GM18507 (cell line): ENCODE data around the gene EPHA1.

ENCODE experiments used
- DNase-seq: peaks from one replicate; pipeline ENCODE4 v3.0.0; 2011; ENCODE audit warnings: low read depth; ENCODE audit not compliant: insufficient read length; ENCODE audit errors: extremely low spot score
- FAIRE-seq: peaks from 2 replicates; lab custom pipeline; 2011; peaks lifted over from hg19 to GRCh38; lab: Jason Lieb, UNC

Gene EPHA1

GRCh38 chr7:143408686-143409561 lies at the start of gene EPHA1:
Gene EPHA1 (minus strand): TSS chr7:143408856. CDS start chr7:143408805, 51 bp downstream.
- FAIRE-seq: no peak
- DNase-seq: peak; percentile 32

- DNase-seq: no peak
- FAIRE-seq: no peak
These were observed 49.6 kb upstream of the EPHA1 start for GRCh38 chr7:143458263-143458662.

- FAIRE-seq (no peak), DNase-seq (no peak)
These were observed 48.5 kb upstream of the EPHA1 start for GRCh38 chr7:143456992-143457793.

- FAIRE-seq (no peak), DNase-seq (no peak)
These were observed 47.3 kb upstream of the EPHA1 start for GRCh38 chr7:143455942-143456341.

GRCh38 chr7:143455491-143455890 lies 46.8 kb upstream of the EPHA1 start:
- no peak for FAIRE-seq
- DNase-seq: no peak

GRCh38 chr7:143454091-143454680 lies 45.5 kb upstream of the EPHA1 start:
- FAIRE-seq (no peak), DNase-seq (no peak)

GRCh38 chr7:143452495-143452894 lies 43.8 kb upstream of the EPHA1 start:
- FAIRE-seq (no peak), DNase-seq (no peak)

GRCh38 chr7:143451746-143452145 lies 43.1 kb upstream of the EPHA1 start:
- DNase-seq (no peak), FAIRE-seq (no peak)

- DNase-seq (no peak), FAIRE-seq (no peak)
These were observed 42.5 kb upstream of the EPHA1 start for GRCh38 chr7:143451122-143451521.

GRCh38 chr7:143449793-143450192 lies 41.1 kb upstream of the EPHA1 start:
- no peak for DNase-seq
- FAIRE-seq: no peak

- DNase-seq: no peak
- FAIRE-seq: no peak
These were observed 39.8 kb upstream of the EPHA1 start for GRCh38 chr7:143448429-143448828.

- FAIRE-seq (no peak), DNase-seq (no peak)
These were observed 38.8 kb upstream of the EPHA1 start for GRCh38 chr7:143447466-143447865.

GRCh38 chr7:143444785-143445184 lies 36.1 kb upstream of the EPHA1 start:
- FAIRE-seq (no peak), DNase-seq (no peak)

- no peak for DNase-seq
- FAIRE-seq: no peak
These were observed 35.6 kb upstream of the EPHA1 start for GRCh38 chr7:143444063-143444782.

- DNase-seq (no peak), FAIRE-seq (no peak)
These were observed 34.5 kb upstream of the EPHA1 start, which contains the start of gene TAS2R60 for GRCh38 chr7:143443153-143443552. Gene TAS2R60 (plus strand): TSS chr7:143443453. CDS start chr7:143443453, 0 bp downstream.

- DNase-seq (no peak), FAIRE-seq (no peak)
These were observed 31.2 kb upstream of the EPHA1 start for GRCh38 chr7:143439866-143440265.

GRCh38 chr7:143437578-143437977 lies 28.9 kb upstream of the EPHA1 start:
- FAIRE-seq: peak; percentile 57
- DNase-seq: no peak

GRCh38 chr7:143436325-143436946 lies 27.8 kb upstream of the EPHA1 start:
- DNase-seq: peak; percentile 2
- no peak for FAIRE-seq

GRCh38 chr7:143435266-143435665 lies 26.6 kb upstream of the EPHA1 start:
- no peak for FAIRE-seq
- no peak for DNase-seq
